Smooth muscle cell of the brain vasculature (primary cell): ENCODE results near the gene HHEX.

Source experiments
- DNase-seq: peaks from one replicate; pipeline ENCODE4 v3.0.0-alpha.2; 2012; ENCODE audit warnings: low read depth, low spot score

HHEX gene

GRCh38 chr10:92692697-92693533 is 3.2 kb downstream of the HHEX start:
- no peak for DNase-seq

GRCh38 chr10:92693534-92693893 is 3.8 kb downstream of the HHEX start:
- DNase-seq = no peak

GRCh38 chr10:92695679-92696605 is 6.2 kb downstream of the HHEX start:
- DNase-seq = no peak

- no peak for DNase-seq
Measured at GRCh38 chr10:92696606-92697383, 7.0 kb downstream of the HHEX start.

GRCh38 chr10:92697663-92698511 is 8.1 kb downstream of the HHEX start:
- no peak for DNase-seq

- DNase-seq = no peak
Measured at GRCh38 chr10:92699193-92699517, 9.4 kb downstream of the HHEX start.

GRCh38 chr10:92699518-92700381 is 10.0 kb downstream of the HHEX start:
- no peak for DNase-seq

- no peak for DNase-seq
Measured at GRCh38 chr10:92702301-92702916, 12.7 kb downstream of the HHEX start.

GRCh38 chr10:92712016-92712889 is 22.5 kb downstream of the HHEX start:
- no peak for DNase-seq

GRCh38 chr10:92714152-92714845 is 24.5 kb downstream of the HHEX start:
- DNase-seq = no peak

- no peak for DNase-seq
Measured at GRCh38 chr10:92714872-92715271, 25.1 kb downstream of the HHEX start.

- DNase-seq = no peak
Measured at GRCh38 chr10:92719991-92720830, 30.5 kb downstream of the HHEX start.

- no peak for DNase-seq
Measured at GRCh38 chr10:92720831-92721165, 31.0 kb downstream of the HHEX start.

GRCh38 chr10:92722349-92722748 is 32.6 kb downstream of the HHEX start:
- DNase-seq = no peak

GRCh38 chr10:92727141-92727540 is 37.4 kb downstream of the HHEX start:
- DNase-seq = no peak

GRCh38 chr10:92727550-92727949 is 37.8 kb downstream of the HHEX start:
- DNase-seq = no peak

GRCh38 chr10:92729886-92730285 is 40.1 kb downstream of the HHEX start:
- DNase-seq = no peak
